ENCODE data around the gene ITM2C. TPM values are rescaled to one million over a fixed set of nuclear protein-coding genes. Genes with fewer than 3 reads are reported as not detected.

Gene ITM2C
- total RNA-seq, 1 experiment from 2014 or later, result 21.9 TPM

- no peaks in the 10 kb centered on the region for H3K27me3 Mint-ChIP-seq (ENCODE audit: insufficient read depth, unreplicated experiment)
- peaks cover 4% of the 10 kb centered on the region for H3K4me1 Mint-ChIP-seq (ENCODE audit: insufficient read depth, unreplicated experiment)
- intact Hi-C loops (cut with micrococcal nuclease), result no loop called here
- TF ChIP-seq, protein P1, sequence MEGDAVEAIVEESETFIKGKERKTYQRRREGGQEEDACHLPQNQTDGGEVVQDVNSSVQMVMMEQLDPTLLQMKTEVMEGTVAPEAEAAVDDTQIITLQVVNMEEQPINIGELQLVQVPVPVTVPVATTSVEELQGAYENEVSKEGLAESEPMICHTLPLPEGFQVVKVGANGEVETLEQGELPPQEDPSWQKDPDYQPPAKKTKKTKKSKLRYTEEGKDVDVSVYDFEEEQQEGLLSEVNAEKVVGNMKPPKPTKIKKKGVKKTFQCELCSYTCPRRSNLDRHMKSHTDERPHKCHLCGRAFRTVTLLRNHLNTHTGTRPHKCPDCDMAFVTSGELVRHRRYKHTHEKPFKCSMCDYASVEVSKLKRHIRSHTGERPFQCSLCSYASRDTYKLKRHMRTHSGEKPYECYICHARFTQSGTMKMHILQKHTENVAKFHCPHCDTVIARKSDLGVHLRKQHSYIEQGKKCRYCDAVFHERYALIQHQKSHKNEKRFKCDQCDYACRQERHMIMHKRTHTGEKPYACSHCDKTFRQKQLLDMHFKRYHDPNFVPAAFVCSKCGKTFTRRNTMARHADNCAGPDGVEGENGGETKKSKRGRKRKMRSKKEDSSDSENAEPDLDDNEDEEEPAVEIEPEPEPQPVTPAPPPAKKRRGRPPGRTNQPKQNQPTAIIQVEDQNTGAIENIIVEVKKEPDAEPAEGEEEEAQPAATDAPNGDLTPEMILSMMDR (IDR thresholded peaks at IDR 0.05; ENCODE audit: unreplicated experiment), result no peak
- DNase-seq (ENCODE audit: unreplicated experiment), result no peak
- POLR2A ChIA-PET, result no interaction called here
- CTCF ChIA-PET, result no interaction called here
- H3K27ac Mint-ChIP-seq (ENCODE audit: low read depth, unreplicated experiment), result no peak overlapping the region
- no peaks in the 10 kb centered on the region for H3K9me3 Mint-ChIP-seq (ENCODE audit: unreplicated experiment)
- H3K4me3 Mint-ChIP-seq (ENCODE audit: unreplicated experiment), result no peak overlapping the region
- no TSS peak for BruUV-seq (replicated peaks)
- no peaks in the 10 kb centered on the region for H3K36me3 Mint-ChIP-seq (ENCODE audit: insufficient read depth, unreplicated experiment)
Observed at GRCh38 chr2:230874876-230875275, 10.1 kb downstream of the ITM2C start.

GRCh38 chr2:230875347-230876315, 10.9 kb downstream of the ITM2C start:
- ChIA-PET CTCF (interaction anchor here (0.5 to 1.4 kb wide), 4 partner anchors 11 to 128 kb away, joined by 3 to 4 read pairs (median 4); partner anchors contain the start of gene ITM2C), POLR2A (no interaction called here)
- Mint-ChIP-seq H3K4me1 (ENCODE audit: insufficient read depth, unreplicated experiment) (peaks cover 4% of the 10 kb centered on the region), H3K36me3 (ENCODE audit: insufficient read depth, unreplicated experiment) (no peaks in the 10 kb centered on the region), H3K4me3 (ENCODE audit: unreplicated experiment) (no peak overlapping the region), H3K27me3 (ENCODE audit: insufficient read depth, unreplicated experiment) (no peaks in the 10 kb centered on the region), H3K27ac (ENCODE audit: low read depth, unreplicated experiment) (no peak overlapping the region), H3K9me3 (ENCODE audit: unreplicated experiment) (no peaks in the 10 kb centered on the region)
- intact Hi-C loops (cut with micrococcal nuclease), result no loop called here
- no TSS peak for BruUV-seq (replicated peaks)
- no peak for DNase-seq (ENCODE audit: unreplicated experiment)
- TF ChIP-seq, protein P1 (IDR thresholded peaks at IDR 0.05; ENCODE audit: unreplicated experiment), result no peak

DNA sequence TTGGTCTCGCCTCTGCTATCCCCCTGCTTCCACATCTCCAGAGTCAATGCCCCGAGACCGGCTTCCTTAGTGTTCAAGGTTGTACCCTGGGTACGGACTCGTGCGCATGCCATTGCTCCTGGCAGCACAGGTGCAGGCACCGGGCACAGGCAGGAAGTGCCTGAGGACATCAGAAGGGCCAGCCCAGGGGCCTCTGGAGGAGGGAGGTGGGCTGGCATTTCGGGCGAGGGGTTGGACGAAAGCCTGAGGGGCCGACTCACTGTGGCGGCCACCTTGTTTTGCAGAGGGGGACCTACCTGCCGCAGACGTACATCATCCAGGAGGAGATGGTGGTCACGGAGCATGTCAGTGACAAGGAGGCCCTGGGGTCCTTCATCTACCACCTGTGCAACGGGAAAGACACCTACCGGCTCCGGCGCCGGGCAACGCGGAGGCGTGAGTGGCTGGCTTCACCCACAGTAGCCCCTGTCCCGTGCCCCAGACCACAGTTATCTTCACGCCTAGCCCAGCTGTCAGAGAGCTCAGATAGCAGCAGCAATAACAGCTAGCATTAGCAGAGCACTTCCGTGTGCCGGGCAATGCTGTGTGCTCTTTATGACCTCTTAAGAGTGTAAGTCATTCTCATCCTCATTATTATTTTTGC, 12.5 kb downstream of the ITM2C start:
- peaks cover 4% of the 10 kb centered on the region for H3K4me1 Mint-ChIP-seq (ENCODE audit: insufficient read depth, unreplicated experiment)
- no TSS peak for BruUV-seq (replicated peaks)
- no peaks in the 10 kb centered on the region for H3K9me3 Mint-ChIP-seq (ENCODE audit: unreplicated experiment)
- intact Hi-C loops (cut with micrococcal nuclease), result no loop called here
- H3K4me3 Mint-ChIP-seq (ENCODE audit: unreplicated experiment), result no peak overlapping the region
- H3K27me3 Mint-ChIP-seq (ENCODE audit: insufficient read depth, unreplicated experiment), result no peaks in the 10 kb centered on the region
- no peak overlapping the region for H3K27ac Mint-ChIP-seq (ENCODE audit: low read depth, unreplicated experiment)
- POLR2A ChIA-PET, result no interaction called here
- CTCF ChIA-PET, result interaction anchor here (1.4 kb wide), 1 partner anchor 53 kb away, joined by 4 read pairs; no protein-coding TSS in a partner anchor
- no peaks in the 10 kb centered on the region for H3K36me3 Mint-ChIP-seq (ENCODE audit: insufficient read depth, unreplicated experiment)
- DNase-seq (ENCODE audit: unreplicated experiment), result no peak
- TF ChIP-seq, protein P1 (IDR thresholded peaks at IDR 0.05; ENCODE audit: unreplicated experiment), result no peak
